GM12872 (cell line): ENCODE data around the gene RFPL2.
A peak's percentile ranks its signal among the peaks of the same experiment; 100 is the strongest.

Experiments used
- TF ChIP-seq, protein P1 (sequence below): IDR thresholded peaks from 3 replicates; pipeline ENCODE4 v1.5.1; 2011; ENCODE audit warnings: low read depth, mild to moderate bottlenecking, low read length, moderate library complexity; ENCODE audit not compliant: insufficient read depth

The RFPL2 gene

GRCh38 chr22:32165681-32166080 is 39.2 kb downstream of the RFPL2 start:
- TF ChIP-seq, protein P1, sequence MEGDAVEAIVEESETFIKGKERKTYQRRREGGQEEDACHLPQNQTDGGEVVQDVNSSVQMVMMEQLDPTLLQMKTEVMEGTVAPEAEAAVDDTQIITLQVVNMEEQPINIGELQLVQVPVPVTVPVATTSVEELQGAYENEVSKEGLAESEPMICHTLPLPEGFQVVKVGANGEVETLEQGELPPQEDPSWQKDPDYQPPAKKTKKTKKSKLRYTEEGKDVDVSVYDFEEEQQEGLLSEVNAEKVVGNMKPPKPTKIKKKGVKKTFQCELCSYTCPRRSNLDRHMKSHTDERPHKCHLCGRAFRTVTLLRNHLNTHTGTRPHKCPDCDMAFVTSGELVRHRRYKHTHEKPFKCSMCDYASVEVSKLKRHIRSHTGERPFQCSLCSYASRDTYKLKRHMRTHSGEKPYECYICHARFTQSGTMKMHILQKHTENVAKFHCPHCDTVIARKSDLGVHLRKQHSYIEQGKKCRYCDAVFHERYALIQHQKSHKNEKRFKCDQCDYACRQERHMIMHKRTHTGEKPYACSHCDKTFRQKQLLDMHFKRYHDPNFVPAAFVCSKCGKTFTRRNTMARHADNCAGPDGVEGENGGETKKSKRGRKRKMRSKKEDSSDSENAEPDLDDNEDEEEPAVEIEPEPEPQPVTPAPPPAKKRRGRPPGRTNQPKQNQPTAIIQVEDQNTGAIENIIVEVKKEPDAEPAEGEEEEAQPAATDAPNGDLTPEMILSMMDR: no peak

GRCh38 chr22:32164075-32164860 is 40.6 kb downstream of the RFPL2 start:
- TF ChIP-seq, protein P1: no peak

GRCh38 chr22:32158712-32159533 is 46.0 kb downstream of the RFPL2 start, which contains the start of gene C22orf42:
C22orf42 (minus strand) TSS chr22:32159303; CDS start chr22:32159215, 88 bp downstream.
- TF ChIP-seq, protein P1: no peak

GRCh38 chr22:32144496-32145274 is 60.2 kb downstream of the RFPL2 start:
- TF ChIP-seq, protein P1: no peak

DNA sequence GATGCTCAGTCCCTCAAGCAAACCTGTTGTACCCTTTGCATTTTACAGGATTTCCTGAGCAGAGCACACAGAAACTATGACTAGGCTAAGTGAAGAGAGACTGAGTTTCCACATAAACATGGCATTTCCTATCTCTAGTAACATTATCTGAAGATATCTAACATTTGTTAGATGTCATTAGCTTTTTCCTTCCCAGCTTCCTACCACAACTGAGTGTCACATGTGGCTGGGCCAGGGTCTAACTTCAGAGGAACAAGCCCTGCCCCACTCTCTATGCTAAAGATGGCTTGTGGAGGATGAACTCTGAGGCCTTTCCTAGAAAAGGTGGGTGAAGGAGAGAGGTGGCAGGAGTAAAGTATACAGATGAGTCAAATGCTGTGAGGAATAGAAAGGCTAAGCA is 62.3 kb downstream of the RFPL2 start:
- TF ChIP-seq, protein P1: no peak

- TF ChIP-seq, protein P1: peak; percentile 52
Measured at GRCh38 chr22:32140688-32141087, 64.2 kb downstream of the RFPL2 start.
